ENCODE data around the gene TPM3.
"Not testable (repeated sequence)": the region's sequence is repeated elsewhere in the genome, so short reads cannot be mapped to it uniquely, and the experiment has no call there.

TPM3 gene

DNA sequence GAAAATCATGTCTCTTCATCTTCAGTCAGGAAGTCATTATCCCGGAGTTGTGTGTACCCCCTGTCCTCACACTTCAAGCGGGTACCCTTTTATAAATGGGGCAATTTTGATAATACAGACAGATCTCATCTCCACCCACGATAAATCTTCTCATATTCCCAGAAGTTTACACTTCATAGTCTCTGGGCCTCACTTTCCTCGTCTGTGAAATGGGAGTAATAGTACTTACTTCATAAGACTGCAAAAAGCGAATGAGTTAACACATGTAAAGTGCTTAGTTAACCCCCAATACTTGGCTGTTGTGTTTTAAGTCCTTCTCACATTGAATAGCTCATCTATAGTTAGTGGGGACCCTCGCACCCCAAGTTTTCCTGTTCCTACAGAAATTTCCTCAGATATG lies 37.8 kb downstream of the TPM3 start:
- in situ Hi-C loops (cut with HindIII; ENCODE audit: low pct_unique_long_range_greater_than_20kb, low sequenced_read_pairs): no loop called here
- DNase-seq (ENCODE audit: low read depth in 1 of 2, low spot score in 1 of 2): no peak
- TF ChIP-seq JUND (IDR thresholded peaks at IDR 0.05; ENCODE audit: low read depth): no peak

DNA sequence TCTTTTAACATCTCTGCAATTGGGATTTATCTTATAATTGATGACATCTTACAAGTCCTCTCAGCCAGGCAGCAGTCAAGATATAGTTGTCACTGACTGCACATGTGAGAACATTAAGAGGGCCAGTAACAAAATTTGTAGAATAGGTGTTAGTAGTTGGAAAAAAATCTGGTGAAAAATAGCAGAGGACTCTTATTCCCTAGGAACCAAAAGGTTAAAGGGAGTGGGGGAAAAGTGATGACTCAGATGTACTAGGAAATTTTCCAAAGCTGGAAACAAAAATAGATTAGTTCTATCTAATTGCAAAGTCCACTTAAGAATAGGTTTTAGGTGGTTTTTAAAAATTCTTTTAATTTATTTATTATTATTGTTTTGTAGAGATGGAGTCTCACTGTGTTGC lies 40.6 kb downstream of the TPM3 start:
- no peak for DNase-seq (ENCODE audit: low read depth in 1 of 2, low spot score in 1 of 2)
- in situ Hi-C loops (cut with HindIII; ENCODE audit: low pct_unique_long_range_greater_than_20kb, low sequenced_read_pairs): no loop called here
- no peak for TF ChIP-seq JUND (IDR thresholded peaks at IDR 0.05; ENCODE audit: low read depth)

DNA sequence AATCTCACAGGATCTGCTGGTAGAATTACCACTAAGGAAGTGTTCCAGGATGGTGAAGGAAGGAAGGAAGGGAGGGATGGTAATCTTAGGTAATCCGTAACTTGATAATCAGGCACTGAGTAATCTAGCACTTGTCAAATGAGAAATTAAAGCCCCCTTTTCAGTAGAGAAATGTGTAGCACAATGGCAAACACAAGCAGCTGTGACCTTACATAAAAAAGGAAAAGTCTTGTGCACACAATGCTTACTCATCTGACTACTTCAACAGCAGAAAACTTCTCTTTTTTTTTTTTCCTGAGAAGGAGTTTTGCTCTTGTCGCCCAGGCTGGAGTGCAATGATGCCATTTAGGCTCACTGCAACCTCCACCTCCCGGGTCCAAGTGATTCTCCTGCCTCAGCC lies 43.1 kb downstream of the TPM3 start:
- in situ Hi-C loops (cut with HindIII; ENCODE audit: low pct_unique_long_range_greater_than_20kb, low sequenced_read_pairs): no loop called here
- TF ChIP-seq JUND (IDR thresholded peaks at IDR 0.05; ENCODE audit: low read depth): no peak
- DNase-seq (ENCODE audit: low read depth in 1 of 2, low spot score in 1 of 2): no peak

DNA sequence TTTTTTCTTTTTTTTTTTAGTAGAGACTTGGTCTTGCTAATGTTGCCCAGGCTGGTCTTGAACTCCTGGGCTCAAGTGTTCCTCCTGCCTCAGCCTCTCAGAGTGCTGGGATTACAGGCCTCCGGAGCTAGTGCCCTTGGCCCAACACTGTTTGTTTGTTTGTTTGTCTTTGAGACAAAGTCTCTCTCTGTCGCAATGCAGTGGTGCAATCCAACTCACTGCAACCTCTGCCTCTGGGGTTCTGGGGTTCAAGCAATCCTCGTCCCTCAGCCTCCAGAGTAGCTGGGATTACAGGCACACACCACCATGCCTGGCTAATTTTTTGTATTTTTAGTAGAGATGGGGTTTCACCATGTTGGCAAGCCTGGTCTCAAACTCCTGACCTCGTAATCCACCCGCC lies 44.4 kb downstream of the TPM3 start:
- DNase-seq (ENCODE audit: low read depth in 1 of 2, low spot score in 1 of 2); in situ Hi-C loops (cut with HindIII; ENCODE audit: low pct_unique_long_range_greater_than_20kb, low sequenced_read_pairs): not testable (repeated sequence)

DNA sequence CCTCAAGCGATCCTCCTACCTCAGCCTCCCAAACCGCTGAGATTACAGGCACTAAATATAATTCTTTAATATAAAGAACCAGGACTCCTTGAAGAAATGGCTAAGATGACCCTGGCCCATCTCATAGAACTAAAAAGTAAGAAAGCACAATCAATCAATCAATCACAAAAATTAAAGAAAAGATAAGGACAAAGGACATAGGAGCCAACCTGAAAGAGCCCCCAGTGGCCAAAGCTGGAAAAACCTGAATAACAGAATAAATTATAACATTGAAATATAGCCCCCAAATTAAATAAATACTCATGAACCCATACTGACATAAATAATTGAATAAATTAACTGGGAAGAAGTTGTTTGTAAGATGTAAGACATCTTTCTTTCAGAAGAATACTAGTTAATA lies 45.9 kb downstream of the TPM3 start:
- in situ Hi-C loops (cut with HindIII; ENCODE audit: low pct_unique_long_range_greater_than_20kb, low sequenced_read_pairs): no loop called here
- DNase-seq (ENCODE audit: low read depth in 1 of 2, low spot score in 1 of 2): no peak
- no peak for TF ChIP-seq JUND (IDR thresholded peaks at IDR 0.05; ENCODE audit: low read depth)

DNA sequence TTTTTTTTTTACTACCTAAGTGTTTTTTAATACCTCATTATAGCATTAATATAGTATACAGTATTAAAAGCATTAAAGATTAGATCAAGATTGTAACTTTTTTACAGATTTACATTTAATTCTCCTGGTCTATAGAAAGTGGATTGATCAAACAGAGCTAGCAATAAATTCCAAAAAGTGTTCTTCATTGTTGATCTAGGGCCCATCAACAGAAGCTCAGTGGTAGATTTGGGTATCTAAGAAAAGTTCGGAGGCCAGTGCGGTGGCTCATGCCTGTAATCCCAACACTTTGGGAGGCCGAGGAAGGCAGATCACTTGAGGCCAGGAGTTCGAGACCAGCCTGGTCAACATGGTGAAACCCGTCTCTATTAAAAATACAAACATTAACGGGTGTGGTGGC lies 49.5 kb downstream of the TPM3 start:
- TF ChIP-seq JUND (IDR thresholded peaks at IDR 0.05; ENCODE audit: low read depth): no peak
- no peak for DNase-seq (ENCODE audit: low read depth in 1 of 2, low spot score in 1 of 2)
- in situ Hi-C loops (cut with HindIII; ENCODE audit: low pct_unique_long_range_greater_than_20kb, low sequenced_read_pairs): no loop called here

DNA sequence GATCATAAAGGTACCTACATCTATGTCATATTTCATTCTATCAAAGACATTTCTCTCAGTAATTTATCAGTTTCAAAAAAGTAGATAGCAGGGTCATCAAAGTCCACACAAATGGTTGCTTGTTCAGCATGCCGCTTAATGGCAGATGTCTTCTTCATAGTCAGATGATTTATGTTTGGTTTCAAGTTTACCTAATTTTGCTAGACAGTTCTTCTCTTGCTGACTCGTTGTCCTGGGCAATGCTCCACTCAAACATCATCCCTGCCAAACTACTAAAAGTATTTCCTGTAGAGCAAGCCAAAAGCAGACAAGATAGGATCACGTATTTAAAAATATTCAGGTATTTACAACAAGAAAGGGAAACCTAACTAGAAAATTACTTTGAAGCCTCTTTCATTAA lies 50.7 kb downstream of the TPM3 start:
- in situ Hi-C loops (cut with HindIII; ENCODE audit: low pct_unique_long_range_greater_than_20kb, low sequenced_read_pairs): no loop called here

DNA sequence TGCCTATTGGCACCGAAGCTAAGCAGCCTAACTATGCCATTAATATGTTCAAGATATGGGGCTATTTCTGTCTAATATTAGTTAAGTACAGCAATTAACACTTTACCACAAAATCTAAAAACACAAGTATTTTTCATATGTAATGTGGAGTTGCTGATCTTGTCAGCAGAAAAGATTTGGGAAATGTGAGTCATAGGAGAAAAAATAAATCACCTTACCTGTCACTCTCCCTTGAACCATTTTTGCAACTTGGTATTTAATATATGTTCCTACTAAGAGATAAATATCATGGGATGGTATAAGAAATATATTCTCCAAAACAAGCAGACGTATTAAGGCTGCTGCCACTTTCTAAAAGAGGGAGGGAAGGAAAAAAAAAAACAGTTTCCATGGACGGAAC lies 54.0 kb downstream of the TPM3 start:
- in situ Hi-C loops (cut with HindIII; ENCODE audit: low pct_unique_long_range_greater_than_20kb, low sequenced_read_pairs): no loop called here
- no peak for TF ChIP-seq JUND (IDR thresholded peaks at IDR 0.05; ENCODE audit: low read depth)
- DNase-seq (ENCODE audit: low read depth in 1 of 2, low spot score in 1 of 2): no peak

More for the DNA sequence above, 50.7 kb downstream of the TPM3 start:
- no peak for TF ChIP-seq JUND (IDR thresholded peaks at IDR 0.05; ENCODE audit: low read depth)
- DNase-seq (ENCODE audit: low read depth in 1 of 2, low spot score in 1 of 2): peak in 1 of 2 experiments; percentile 59

DNA sequence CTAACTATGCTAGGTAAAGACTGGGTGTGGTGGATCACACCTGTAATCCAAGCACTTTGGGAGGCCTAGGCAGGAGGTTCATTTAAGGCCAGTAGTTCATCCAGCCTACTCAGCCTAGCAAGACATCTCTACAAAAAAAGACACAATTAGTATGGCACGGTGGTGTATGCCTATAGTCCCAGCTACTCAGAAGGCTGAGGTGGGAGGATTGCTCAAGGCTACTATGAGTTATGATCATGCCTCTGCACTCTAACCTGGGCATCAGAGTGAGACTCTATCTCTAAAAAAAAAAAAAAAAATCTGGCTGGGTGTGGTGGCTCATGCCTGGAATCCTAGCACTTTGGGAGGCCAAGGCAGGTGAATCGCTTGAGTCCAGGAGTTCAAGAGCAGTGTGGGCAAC lies 58.6 kb downstream of the TPM3 start:
- TF ChIP-seq JUND (IDR thresholded peaks at IDR 0.05; ENCODE audit: low read depth): no peak
- in situ Hi-C loops (cut with HindIII; ENCODE audit: low pct_unique_long_range_greater_than_20kb, low sequenced_read_pairs): no loop called here
- no peak for DNase-seq (ENCODE audit: low read depth in 1 of 2, low spot score in 1 of 2)

DNA sequence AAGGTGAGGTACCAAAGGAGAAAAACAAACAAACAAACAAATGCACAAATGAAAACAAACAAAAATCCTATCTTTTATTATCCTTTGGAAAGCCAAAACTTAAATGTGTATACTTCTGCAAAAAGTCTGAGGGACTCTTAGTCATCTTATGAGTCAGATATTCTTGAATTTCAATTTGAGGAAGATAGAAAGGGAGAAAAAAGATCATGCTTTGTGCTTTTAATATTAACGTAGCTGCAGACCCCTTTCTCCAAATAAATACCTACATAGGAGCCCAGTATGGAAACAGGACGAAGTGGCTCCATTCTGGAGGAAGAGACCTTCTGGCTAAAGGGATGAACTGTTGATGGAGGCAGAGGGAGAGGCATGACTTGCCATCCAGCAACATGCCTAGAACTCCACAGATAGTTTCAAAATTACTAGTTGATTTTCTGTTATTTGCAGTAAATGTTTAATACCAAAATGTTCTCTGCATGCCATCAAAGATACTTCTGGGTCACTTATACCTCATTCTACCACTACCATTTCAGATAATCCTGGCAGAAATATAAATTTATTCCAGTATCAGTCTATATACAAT lies 62.4 kb downstream of the TPM3 start:
- in situ Hi-C loops (cut with HindIII; ENCODE audit: low pct_unique_long_range_greater_than_20kb, low sequenced_read_pairs): no loop called here
- DNase-seq (ENCODE audit: low read depth in 1 of 2, low spot score in 1 of 2): no peak
- TF ChIP-seq JUND (IDR thresholded peaks at IDR 0.05; ENCODE audit: low read depth): no peak

DNA sequence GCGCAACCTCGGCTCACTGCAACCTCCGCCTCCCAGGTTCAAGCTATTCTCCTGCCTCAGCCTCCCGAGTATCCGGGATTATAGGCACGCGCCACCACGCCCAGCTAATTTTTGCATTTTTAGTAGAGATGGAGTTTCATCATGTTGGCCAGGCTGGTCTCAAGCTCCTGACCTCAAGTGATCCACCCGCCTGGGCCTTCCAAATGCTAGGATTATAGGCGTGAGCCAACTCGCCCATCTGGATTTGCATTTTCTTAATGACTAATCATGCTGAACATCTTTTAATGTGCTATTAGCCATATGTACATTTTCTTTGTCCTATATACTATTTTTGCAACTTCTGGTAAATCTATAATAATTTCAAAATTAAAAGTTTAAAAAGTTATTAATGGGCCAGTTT lies 68.7 kb downstream of the TPM3 start:
- DNase-seq (ENCODE audit: low read depth in 1 of 2, low spot score in 1 of 2); in situ Hi-C loops (cut with HindIII; ENCODE audit: low pct_unique_long_range_greater_than_20kb, low sequenced_read_pairs): not testable (repeated sequence)

DNA sequence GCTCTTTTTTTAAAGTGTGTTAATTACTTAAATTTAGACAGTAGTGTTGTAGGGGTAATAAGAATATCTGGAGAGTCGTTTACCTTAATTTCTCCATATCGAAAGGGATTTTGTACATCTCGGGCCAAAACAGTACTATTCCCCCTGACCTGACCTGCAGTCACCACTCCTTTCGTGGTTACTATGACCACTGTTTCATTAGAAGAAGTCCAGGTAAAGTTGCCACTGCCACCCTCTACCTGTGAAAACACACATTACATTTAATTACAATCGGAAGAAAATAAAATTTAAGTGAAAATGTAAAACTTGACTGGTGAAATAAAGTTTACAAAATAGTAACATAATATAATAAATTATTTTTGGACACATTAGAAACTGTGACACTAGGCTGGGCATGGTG lies 74.3 kb downstream of the TPM3 start:
- no peak for TF ChIP-seq JUND (IDR thresholded peaks at IDR 0.05; ENCODE audit: low read depth)
- DNase-seq (ENCODE audit: low read depth in 1 of 2, low spot score in 1 of 2): no peak
- in situ Hi-C loops (cut with HindIII; ENCODE audit: low pct_unique_long_range_greater_than_20kb, low sequenced_read_pairs): no loop called here

DNA sequence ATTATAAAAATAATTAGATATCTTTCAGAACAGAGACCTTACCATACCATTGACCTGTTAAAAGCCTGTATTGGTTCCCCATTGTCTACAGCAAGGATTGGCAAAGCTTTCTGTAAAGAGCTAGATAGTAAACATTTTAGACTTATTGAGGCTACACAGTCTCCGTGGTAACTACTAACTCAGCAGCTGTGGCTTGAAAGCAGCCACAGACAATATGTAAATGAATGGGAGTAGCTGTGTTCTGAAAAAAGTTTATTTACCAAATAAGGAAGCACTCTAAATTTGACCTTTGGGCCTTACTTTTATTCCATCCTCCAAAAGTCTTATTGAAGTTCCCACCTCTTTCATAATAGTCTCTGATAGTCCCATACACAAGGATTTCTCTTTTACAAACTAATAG lies 76.7 kb downstream of the TPM3 start:
- in situ Hi-C loops (cut with HindIII; ENCODE audit: low pct_unique_long_range_greater_than_20kb, low sequenced_read_pairs): no loop called here
- no peak for DNase-seq (ENCODE audit: low read depth in 1 of 2, low spot score in 1 of 2)
- TF ChIP-seq JUND (IDR thresholded peaks at IDR 0.05; ENCODE audit: low read depth): no peak

All from T47D (cell line).